WTC11 (cell line): ENCODE measurements around the gene UGT1A5. TPM values are rescaled to one million over a fixed set of nuclear protein-coding genes. Genes with fewer than 3 reads are reported as not detected.

ENCODE experiments used
- ATAC-seq: fragments of 200-7000 bp; cut with Tn5 transposase; 2 replicates; pipeline ENCODE4 v1.10.0; 2021; ENCODE audit warnings: mild to moderate bottlenecking, moderate library complexity
- CTCF ChIA-PET: fragments of 300-600 bp; sonication (Branson Sonifier 250); formaldehyde crosslinking; loops from one replicate; lab custom pipeline; 2021; ENCODE audit warnings: antibody characterized with exemption; lab: Charles Lee
- POLR2A ChIA-PET: fragments of 350-600 bp; sonication (Branson Sonifier 250); formaldehyde crosslinking; loops from one replicate; lab custom pipeline; 2021; ENCODE audit warnings: antibody characterized with exemption; lab: Charles Lee
- DNase-seq: peaks from one replicate; pipeline ENCODE4 v3.0.0; 2021; ENCODE audit warnings: low spot score
- H3K27ac Mint-ChIP-seq: 2 replicates; pipeline ENCODE4 v1.8.0; 2021; ENCODE audit warnings: mixed read lengths
- H3K27me3 Mint-ChIP-seq: 2 replicates; pipeline ENCODE4 v1.8.0; 2021; ENCODE audit warnings: low read depth, mild to moderate bottlenecking, moderate library complexity, mixed read lengths
- H3K36me3 Mint-ChIP-seq: 2 replicates; pipeline ENCODE4 v1.8.0; 2021; ENCODE audit warnings: mixed read lengths
- H3K4me1 Mint-ChIP-seq: 2 replicates; pipeline ENCODE4 v1.8.0; 2022; ENCODE audit warnings: mixed read lengths
- H3K4me3 Mint-ChIP-seq: 2 replicates; pipeline ENCODE4 v1.8.0; 2021; ENCODE audit warnings: mild to moderate bottlenecking, moderate library complexity, mixed read lengths
- H3K9me3 Mint-ChIP-seq: 2 replicates; pipeline ENCODE4 v1.8.0; 2021; ENCODE audit warnings: mixed read lengths
- CREB1 ChIP-seq: sonication (generic); formaldehyde crosslinking; IDR thresholded peaks from 2 replicates; pipeline ENCODE4 v1.8.0; 2023; ENCODE audit warnings: mild to moderate bottlenecking, missing genetic modification reagents
- CREM ChIP-seq: sonication (generic); formaldehyde crosslinking; IDR thresholded peaks from 2 replicates; pipeline ENCODE4 v1.8.1; 2022; ENCODE audit warnings: mild to moderate bottlenecking, missing genetic modification reagents, moderate library complexity
- ELF4 ChIP-seq: sonication (generic); formaldehyde crosslinking; IDR thresholded peaks from 2 replicates; pipeline ENCODE4 v1.8.1; 2022; ENCODE audit warnings: low read depth, mild to moderate bottlenecking, moderate library complexity, missing genetic modification reagents
- EMX1 ChIP-seq: fragments of 250-450 bp; sonication (Bioruptor Pico); IDR thresholded peaks from 2 replicates; pipeline ENCODE4 v1.8.0; 2021; ENCODE audit warnings: mild to moderate bottlenecking
- GABPB1 ChIP-seq: sonication (generic); formaldehyde crosslinking; IDR thresholded peaks from 2 replicates; pipeline ENCODE4 v1.8.1; 2023; ENCODE audit warnings: mild to moderate bottlenecking, missing genetic modification reagents
- GRHL2 ChIP-seq: fragments of 250-450 bp; sonication (Bioruptor Pico); IDR thresholded peaks from 2 replicates; pipeline ENCODE4 v1.8.0; 2022; ENCODE audit warnings: mild to moderate bottlenecking, moderate library complexity; ENCODE audit not compliant: insufficient replicate concordance, severe bottlenecking
- KAT7 ChIP-seq: sonication (generic); formaldehyde crosslinking; IDR thresholded peaks from 2 replicates; pipeline ENCODE4 v1.8.1; 2023; ENCODE audit warnings: missing genetic modification reagents, mild to moderate bottlenecking, borderline replicate concordance
- NR1H2 ChIP-seq: sonication (generic); formaldehyde crosslinking; IDR thresholded peaks from 2 replicates; pipeline ENCODE4 v1.9.0; 2021; ENCODE audit warnings: mild to moderate bottlenecking, moderate library complexity, missing genetic modification reagents
- NR3C1 ChIP-seq: sonication (generic); formaldehyde crosslinking; conservative IDR thresholded peaks from 2 replicates; pipeline ENCODE4 v1.8.1; 2023; ENCODE audit warnings: low read depth, mild to moderate bottlenecking, missing genetic modification reagents
- OVOL2 ChIP-seq: fragments of 250-450 bp; sonication (Bioruptor Pico); IDR thresholded peaks from 2 replicates; pipeline ENCODE4 v1.9.0; 2021; ENCODE audit warnings: mild to moderate bottlenecking, borderline replicate concordance
- RORB ChIP-seq: fragments of 250-450 bp; sonication (Bioruptor Pico); IDR thresholded peaks from 2 replicates; pipeline ENCODE4 v1.9.0; 2021; ENCODE audit warnings: mild to moderate bottlenecking
- ZNF138 ChIP-seq: sonication (generic); formaldehyde crosslinking; conservative IDR thresholded peaks from 2 replicates; pipeline ENCODE4 v1.8.1; 2022; ENCODE audit warnings: mild to moderate bottlenecking, moderate library complexity, missing genetic modification reagents
- total RNA-seq: library from RNA; stranded (reverse); gene quantifications from 3 replicates; pipeline ENCODE4 v1.2.3, GENCODE V29; 2021
- TF ChIP-seq, protein P1 (sequence below): sonication (generic); formaldehyde crosslinking; IDR thresholded peaks from 2 replicates; pipeline ENCODE4 v1.8.1; 2023; ENCODE audit warnings: mild to moderate bottlenecking, missing genetic modification reagents
- TF ChIP-seq, protein P2 (sequence below): fragments of 250-450 bp; sonication (Bioruptor Pico); IDR thresholded peaks from 2 replicates; pipeline ENCODE4 v1.9.0; 2021; ENCODE audit warnings: mild to moderate bottlenecking
- TF ChIP-seq, protein P3 (sequence below): fragments of 250-450 bp; sonication (Bioruptor Pico); IDR thresholded peaks from 2 replicates; pipeline ENCODE4 v1.9.0; 2021; ENCODE audit warnings: mild to moderate bottlenecking, borderline replicate concordance
- TF ChIP-seq, protein P4 (sequence below): fragments of 250-450 bp; sonication (Bioruptor Pico); IDR thresholded peaks from 2 replicates; pipeline ENCODE4 v1.8.0; 2021; ENCODE audit warnings: mild to moderate bottlenecking
- TF ChIP-seq, protein P5 (sequence below): sonication (generic); formaldehyde crosslinking; IDR thresholded peaks from 2 replicates; pipeline ENCODE4 v1.8.0; 2022; ENCODE audit warnings: mild to moderate bottlenecking, missing genetic modification reagents
- TF ChIP-seq, protein P6 (sequence below): fragments of 250-450 bp; sonication (Bioruptor Pico); IDR thresholded peaks from 2 replicates; pipeline ENCODE4 v2.1.2; 2022; ENCODE audit warnings: mild to moderate bottlenecking, moderate library complexity

The UGT1A5 gene
- total RNA-seq, 1 experiment from 2014 or later: not detected

DNA sequence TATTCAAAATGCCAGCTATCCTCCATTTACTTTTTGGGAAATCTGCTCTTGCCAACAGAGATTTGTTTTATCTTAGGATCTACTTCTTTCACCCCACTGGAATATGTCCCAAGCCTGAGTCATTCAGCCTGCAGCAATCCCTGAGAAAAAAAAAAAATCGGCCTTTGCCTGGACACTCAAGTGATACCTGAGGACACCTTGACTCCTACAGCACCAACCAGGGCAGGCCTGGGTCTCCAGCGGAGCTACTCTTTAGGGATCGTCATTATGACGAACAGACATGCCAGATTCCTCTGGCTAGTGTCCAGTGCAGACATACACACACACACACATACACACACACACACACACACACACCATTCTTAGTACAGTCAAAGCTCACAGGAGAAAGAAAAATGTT is 22.3 kb upstream of the UGT1A5 start:
- peaks cover 3% of the 10 kb centered on the region; the same call in 1 of the 2 replicates for H3K27me3 Mint-ChIP-seq
- peaks cover 24% of the 10 kb centered on the region for H3K4me1 Mint-ChIP-seq
- TF ChIP-seq NR3C1 (no peak), CREB1 (CRISPR knock-in tag) (no peak), CREM (CRISPR knock-in tag) (no peak), ZNF138 (CRISPR knock-in tag) (no peak), GABPB1 (CRISPR knock-in tag) (no peak), ELF4 (CRISPR knock-in tag) (no peak), EMX1 (CRISPR knock-in tag) (no peak), RORB (no peak)
- TF ChIP-seq, protein P1, sequence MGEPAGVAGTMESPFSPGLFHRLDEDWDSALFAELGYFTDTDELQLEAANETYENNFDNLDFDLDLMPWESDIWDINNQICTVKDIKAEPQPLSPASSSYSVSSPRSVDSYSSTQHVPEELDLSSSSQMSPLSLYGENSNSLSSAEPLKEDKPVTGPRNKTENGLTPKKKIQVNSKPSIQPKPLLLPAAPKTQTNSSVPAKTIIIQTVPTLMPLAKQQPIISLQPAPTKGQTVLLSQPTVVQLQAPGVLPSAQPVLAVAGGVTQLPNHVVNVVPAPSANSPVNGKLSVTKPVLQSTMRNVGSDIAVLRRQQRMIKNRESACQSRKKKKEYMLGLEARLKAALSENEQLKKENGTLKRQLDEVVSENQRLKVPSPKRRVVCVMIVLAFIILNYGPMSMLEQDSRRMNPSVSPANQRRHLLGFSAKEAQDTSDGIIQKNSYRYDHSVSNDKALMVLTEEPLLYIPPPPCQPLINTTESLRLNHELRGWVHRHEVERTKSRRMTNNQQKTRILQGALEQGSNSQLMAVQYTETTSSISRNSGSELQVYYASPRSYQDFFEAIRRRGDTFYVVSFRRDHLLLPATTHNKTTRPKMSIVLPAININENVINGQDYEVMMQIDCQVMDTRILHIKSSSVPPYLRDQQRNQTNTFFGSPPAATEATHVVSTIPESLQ (CRISPR knock-in tag): no peak
- TF ChIP-seq, protein P2, sequence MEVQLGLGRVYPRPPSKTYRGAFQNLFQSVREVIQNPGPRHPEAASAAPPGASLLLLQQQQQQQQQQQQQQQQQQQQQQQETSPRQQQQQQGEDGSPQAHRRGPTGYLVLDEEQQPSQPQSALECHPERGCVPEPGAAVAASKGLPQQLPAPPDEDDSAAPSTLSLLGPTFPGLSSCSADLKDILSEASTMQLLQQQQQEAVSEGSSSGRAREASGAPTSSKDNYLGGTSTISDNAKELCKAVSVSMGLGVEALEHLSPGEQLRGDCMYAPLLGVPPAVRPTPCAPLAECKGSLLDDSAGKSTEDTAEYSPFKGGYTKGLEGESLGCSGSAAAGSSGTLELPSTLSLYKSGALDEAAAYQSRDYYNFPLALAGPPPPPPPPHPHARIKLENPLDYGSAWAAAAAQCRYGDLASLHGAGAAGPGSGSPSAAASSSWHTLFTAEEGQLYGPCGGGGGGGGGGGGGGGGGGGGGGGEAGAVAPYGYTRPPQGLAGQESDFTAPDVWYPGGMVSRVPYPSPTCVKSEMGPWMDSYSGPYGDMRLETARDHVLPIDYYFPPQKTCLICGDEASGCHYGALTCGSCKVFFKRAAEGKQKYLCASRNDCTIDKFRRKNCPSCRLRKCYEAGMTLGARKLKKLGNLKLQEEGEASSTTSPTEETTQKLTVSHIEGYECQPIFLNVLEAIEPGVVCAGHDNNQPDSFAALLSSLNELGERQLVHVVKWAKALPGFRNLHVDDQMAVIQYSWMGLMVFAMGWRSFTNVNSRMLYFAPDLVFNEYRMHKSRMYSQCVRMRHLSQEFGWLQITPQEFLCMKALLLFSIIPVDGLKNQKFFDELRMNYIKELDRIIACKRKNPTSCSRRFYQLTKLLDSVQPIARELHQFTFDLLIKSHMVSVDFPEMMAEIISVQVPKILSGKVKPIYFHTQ (CRISPR knock-in tag): no peak
- no peak overlapping the region for H3K27ac Mint-ChIP-seq
- CTCF ChIA-PET: interaction anchor here (0.7 to 1.7 kb wide), 2 partner anchors 21 to 592 kb away, joined by 3 to 4 read pairs; no protein-coding TSS in a partner anchor
- ATAC-seq (no peak), DNase-seq (no peak)
- H3K36me3 Mint-ChIP-seq: no peaks in the 10 kb centered on the region
- POLR2A ChIA-PET: no interaction called here
- H3K4me3 Mint-ChIP-seq: no peak overlapping the region
- H3K9me3 Mint-ChIP-seq: 0 out of 2 replicates have a peak, but pooled peaks cover 4% of the 10 kb centered on the region

DNA sequence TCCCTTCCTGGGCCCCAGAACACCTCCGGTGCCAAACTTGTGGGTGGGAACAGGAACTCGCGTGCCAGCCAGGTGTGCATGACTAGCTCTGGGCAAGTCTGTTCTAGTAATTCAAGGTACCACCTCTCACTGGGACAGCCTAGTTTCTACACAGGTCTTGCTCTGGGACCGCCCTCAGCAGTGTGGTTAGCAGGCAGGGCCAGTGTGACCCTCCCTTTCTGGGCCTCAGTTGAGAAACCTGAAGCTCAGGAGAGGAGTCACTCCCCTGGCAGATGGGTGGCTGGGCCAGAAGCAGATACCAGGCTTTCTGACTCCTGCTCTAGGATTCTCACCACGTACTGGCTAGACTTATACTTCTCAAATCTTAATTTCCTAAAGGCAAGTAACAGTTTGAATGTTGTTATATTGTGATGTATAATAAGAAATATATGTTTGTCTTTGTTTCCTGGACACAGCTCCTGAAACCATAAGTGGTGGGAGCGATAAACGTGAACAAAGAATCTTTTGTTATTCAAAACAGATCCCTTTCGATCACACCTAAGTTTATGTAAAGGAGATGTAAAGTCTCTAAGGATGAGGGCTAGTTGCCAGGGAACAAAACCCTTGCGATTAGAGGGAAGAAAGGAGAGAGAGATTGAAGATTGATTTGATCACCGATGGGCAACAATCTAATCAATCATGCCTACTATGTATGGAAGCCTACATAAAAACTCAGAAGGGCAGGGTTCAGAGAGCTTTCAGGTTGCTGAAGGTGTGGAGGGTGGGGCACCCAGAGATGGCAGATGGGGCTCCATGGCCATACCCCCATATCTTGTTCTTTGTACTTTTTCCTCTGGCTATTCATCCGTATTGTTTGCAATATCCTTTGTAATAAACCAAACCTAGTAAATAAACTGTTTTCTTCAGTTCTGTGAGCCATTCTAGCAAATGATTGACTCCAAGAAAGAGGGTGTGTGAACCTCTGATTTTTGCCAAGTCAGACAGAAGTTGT is 21.0 kb upstream of the UGT1A5 start:
- POLR2A ChIA-PET: no interaction called here
- Mint-ChIP-seq H3K9me3 (0 out of 2 replicates have a peak, but pooled peaks cover 4% of the 10 kb centered on the region), H3K27ac (no peak overlapping the region)

DNA sequence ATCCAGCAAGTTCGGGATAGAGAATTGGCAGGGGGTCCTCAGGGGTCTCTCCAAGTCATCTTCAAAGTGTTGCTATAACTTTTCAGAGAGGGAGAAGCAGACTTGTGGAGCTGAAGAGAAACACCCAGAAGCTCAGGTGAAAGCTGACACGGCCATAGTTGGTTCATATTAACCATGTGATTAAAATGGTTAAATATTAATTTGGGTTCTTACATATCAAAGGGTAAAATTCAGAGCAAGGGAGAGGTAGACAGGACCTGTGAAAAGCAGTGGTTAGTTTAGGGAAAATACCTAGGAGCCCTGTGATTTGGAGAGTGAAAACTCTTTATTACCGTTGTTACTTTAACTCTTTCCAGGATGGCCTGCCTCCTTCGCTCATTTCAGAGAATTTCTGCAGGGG is 20.1 kb upstream of the UGT1A5 start, which contains the start of gene UGT1A6:
Gene UGT1A6, plus strand, starts transcription at position 243 of the 400 bp plus-strand sequence. Its CDS starts 115 bp downstream, at position 358.
- no peak for DNase-seq
- Mint-ChIP-seq H3K27ac (no peak within 1 kb of the TSS), H3K4me3 (no peak within 1 kb of the TSS), H3K36me3 (no peaks in the 10 kb centered on the region), H3K4me1 (peaks cover 24% of the 10 kb centered on the region), H3K27me3 (peaks cover 3% of the 10 kb centered on the region; the same call in 1 of the 2 replicates), H3K9me3 (0 out of 2 replicates have a peak, but pooled peaks cover 4% of the 10 kb centered on the region)
- ChIA-PET POLR2A (no interaction called here), CTCF (no interaction called here)
- ATAC-seq: no peak
- TF ChIP-seq, protein P3, sequence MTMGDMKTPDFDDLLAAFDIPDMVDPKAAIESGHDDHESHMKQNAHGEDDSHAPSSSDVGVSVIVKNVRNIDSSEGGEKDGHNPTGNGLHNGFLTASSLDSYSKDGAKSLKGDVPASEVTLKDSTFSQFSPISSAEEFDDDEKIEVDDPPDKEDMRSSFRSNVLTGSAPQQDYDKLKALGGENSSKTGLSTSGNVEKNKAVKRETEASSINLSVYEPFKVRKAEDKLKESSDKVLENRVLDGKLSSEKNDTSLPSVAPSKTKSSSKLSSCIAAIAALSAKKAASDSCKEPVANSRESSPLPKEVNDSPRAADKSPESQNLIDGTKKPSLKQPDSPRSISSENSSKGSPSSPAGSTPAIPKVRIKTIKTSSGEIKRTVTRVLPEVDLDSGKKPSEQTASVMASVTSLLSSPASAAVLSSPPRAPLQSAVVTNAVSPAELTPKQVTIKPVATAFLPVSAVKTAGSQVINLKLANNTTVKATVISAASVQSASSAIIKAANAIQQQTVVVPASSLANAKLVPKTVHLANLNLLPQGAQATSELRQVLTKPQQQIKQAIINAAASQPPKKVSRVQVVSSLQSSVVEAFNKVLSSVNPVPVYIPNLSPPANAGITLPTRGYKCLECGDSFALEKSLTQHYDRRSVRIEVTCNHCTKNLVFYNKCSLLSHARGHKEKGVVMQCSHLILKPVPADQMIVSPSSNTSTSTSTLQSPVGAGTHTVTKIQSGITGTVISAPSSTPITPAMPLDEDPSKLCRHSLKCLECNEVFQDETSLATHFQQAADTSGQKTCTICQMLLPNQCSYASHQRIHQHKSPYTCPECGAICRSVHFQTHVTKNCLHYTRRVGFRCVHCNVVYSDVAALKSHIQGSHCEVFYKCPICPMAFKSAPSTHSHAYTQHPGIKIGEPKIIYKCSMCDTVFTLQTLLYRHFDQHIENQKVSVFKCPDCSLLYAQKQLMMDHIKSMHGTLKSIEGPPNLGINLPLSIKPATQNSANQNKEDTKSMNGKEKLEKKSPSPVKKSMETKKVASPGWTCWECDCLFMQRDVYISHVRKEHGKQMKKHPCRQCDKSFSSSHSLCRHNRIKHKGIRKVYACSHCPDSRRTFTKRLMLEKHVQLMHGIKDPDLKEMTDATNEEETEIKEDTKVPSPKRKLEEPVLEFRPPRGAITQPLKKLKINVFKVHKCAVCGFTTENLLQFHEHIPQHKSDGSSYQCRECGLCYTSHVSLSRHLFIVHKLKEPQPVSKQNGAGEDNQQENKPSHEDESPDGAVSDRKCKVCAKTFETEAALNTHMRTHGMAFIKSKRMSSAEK (CRISPR knock-in tag): no peak
- TF ChIP-seq EMX1 (CRISPR knock-in tag) (no peak), KAT7 (CRISPR knock-in tag) (no peak)
- TF ChIP-seq, protein P4, sequence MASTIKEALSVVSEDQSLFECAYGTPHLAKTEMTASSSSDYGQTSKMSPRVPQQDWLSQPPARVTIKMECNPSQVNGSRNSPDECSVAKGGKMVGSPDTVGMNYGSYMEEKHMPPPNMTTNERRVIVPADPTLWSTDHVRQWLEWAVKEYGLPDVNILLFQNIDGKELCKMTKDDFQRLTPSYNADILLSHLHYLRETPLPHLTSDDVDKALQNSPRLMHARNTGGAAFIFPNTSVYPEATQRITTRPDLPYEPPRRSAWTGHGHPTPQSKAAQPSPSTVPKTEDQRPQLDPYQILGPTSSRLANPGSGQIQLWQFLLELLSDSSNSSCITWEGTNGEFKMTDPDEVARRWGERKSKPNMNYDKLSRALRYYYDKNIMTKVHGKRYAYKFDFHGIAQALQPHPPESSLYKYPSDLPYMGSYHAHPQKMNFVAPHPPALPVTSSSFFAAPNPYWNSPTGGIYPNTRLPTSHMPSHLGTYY (CRISPR knock-in tag): no peak
- TF ChIP-seq, protein P5, sequence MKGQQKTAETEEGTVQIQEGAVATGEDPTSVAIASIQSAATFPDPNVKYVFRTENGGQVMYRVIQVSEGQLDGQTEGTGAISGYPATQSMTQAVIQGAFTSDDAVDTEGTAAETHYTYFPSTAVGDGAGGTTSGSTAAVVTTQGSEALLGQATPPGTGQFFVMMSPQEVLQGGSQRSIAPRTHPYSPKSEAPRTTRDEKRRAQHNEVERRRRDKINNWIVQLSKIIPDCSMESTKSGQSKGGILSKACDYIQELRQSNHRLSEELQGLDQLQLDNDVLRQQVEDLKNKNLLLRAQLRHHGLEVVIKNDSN (CRISPR knock-in tag): no peak
- TF ChIP-seq, protein P6, sequence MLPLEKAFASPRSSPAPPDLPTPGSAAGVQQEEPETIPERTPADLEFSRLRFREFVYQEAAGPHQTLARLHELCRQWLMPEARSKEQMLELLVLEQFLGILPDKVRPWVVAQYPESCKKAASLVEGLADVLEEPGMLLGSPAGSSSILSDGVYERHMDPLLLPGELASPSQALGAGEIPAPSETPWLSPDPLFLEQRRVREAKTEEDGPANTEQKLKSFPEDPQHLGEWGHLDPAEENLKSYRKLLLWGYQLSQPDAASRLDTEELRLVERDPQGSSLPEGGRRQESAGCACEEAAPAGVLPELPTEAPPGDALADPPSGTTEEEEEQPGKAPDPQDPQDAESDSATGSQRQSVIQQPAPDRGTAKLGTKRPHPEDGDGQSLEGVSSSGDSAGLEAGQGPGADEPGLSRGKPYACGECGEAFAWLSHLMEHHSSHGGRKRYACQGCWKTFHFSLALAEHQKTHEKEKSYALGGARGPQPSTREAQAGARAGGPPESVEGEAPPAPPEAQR (CRISPR knock-in tag): no peak

More for the DNA sequence above, 21.0 kb upstream of the UGT1A5 start:
- no peak for DNase-seq
- Mint-ChIP-seq H3K4me1 (peaks cover 24% of the 10 kb centered on the region), H3K36me3 (no peaks in the 10 kb centered on the region), H3K4me3 (no peak overlapping the region), H3K27me3 (peaks cover 3% of the 10 kb centered on the region; the same call in 1 of the 2 replicates)
- no peak for TF ChIP-seq OVOL2 (CRISPR knock-in tag)
- TF ChIP-seq CREB1 (CRISPR knock-in tag): no peak
- no peak for TF ChIP-seq GRHL2 (CRISPR knock-in tag)
- TF ChIP-seq NR1H2 (CRISPR knock-in tag): no peak
- ATAC-seq: peak; percentile 81
- CTCF ChIA-PET: interaction anchor here (1.7 kb wide), 1 partner anchor 20 kb away, joined by 4 read pairs; no protein-coding TSS in a partner anchor
